ENCODE results near the gene CYB561D2.

The CYB561D2 gene

GRCh38 chr3:50321336-50322114 lies 29.1 kb upstream of the CYB561D2 start:
- TF ChIP-seq, protein P1, sequence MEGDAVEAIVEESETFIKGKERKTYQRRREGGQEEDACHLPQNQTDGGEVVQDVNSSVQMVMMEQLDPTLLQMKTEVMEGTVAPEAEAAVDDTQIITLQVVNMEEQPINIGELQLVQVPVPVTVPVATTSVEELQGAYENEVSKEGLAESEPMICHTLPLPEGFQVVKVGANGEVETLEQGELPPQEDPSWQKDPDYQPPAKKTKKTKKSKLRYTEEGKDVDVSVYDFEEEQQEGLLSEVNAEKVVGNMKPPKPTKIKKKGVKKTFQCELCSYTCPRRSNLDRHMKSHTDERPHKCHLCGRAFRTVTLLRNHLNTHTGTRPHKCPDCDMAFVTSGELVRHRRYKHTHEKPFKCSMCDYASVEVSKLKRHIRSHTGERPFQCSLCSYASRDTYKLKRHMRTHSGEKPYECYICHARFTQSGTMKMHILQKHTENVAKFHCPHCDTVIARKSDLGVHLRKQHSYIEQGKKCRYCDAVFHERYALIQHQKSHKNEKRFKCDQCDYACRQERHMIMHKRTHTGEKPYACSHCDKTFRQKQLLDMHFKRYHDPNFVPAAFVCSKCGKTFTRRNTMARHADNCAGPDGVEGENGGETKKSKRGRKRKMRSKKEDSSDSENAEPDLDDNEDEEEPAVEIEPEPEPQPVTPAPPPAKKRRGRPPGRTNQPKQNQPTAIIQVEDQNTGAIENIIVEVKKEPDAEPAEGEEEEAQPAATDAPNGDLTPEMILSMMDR (IDR thresholded peaks at IDR 0.05; ENCODE audit: low read depth, low read length), result peak; percentile 44
- peak overlapping the region; percentile 73 for H3K4me3 ChIP-seq (ENCODE audit: low read depth, low read length)

- H3K4me3 ChIP-seq (ENCODE audit: low read depth, low read length), result peak overlapping the region; percentile 73
Observed at GRCh38 chr3:50322115-50322385, 28.6 kb upstream of the CYB561D2 start.

GRCh38 chr3:50322386-50323091 lies 28.1 kb upstream of the CYB561D2 start, which contains the start of gene HYAL2:
Gene HYAL2 (minus strand): TSS chr3:50322745. CDS start chr3:50320489, 2,256 bp downstream.
- H3K4me3 ChIP-seq (ENCODE audit: low read depth, low read length), result peak within 1 kb of the TSS; percentile 73
- TF ChIP-seq, protein P1 (IDR thresholded peaks at IDR 0.05; ENCODE audit: low read depth, low read length), result no peak

More at GRCh38 chr3:50322115-50322385, 28.6 kb upstream of the CYB561D2 start:
- TF ChIP-seq, protein P1 (IDR thresholded peaks at IDR 0.05; ENCODE audit: low read depth, low read length), result no peak

GRCh38 chr3:50323092-50323600 lies 27.5 kb upstream of the CYB561D2 start:
- TF ChIP-seq, protein P1 (IDR thresholded peaks at IDR 0.05; ENCODE audit: low read depth, low read length), result no peak
- no peak overlapping the region for H3K4me3 ChIP-seq (ENCODE audit: low read depth, low read length)

- no peak overlapping the region for H3K4me3 ChIP-seq (ENCODE audit: low read depth, low read length)
- TF ChIP-seq, protein P1 (IDR thresholded peaks at IDR 0.05; ENCODE audit: low read depth, low read length), result no peak
Observed at GRCh38 chr3:50323614-50324199, 27.0 kb upstream of the CYB561D2 start.

DNA sequence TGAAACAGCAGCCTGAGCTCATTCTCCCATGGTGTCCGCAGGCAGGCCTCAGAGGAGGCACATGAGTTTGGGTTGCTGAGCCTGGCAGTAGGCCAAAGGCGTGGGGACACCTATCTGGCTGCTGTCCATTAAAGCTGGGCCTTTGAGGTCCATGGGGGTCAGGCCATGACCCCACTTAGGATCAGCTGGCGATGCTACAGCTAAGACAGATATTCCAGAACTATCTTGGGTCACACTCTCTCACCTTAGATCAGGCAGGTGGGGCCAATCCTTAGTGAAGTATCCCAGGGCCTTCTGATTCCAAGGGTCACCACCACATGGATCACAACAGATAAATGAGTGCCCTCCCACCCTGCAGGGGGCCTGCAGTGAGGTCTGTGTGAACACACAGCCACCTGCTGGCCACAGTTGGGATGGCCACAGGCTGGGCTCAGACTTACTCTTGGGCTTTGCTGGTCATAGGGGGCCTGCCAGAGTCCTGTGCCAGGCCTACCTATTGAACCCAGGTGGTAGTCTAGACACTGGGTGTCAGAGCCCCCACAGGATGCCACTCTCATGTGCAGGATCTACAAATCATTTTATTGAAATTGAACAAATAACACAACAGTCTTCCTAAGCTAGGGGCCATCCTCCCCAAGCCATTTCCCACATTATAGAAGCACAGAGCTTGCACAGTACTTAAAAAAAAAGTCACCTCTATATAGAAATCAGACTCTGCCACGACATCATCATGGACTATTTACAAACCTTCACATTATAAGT lies 26.1 kb upstream of the CYB561D2 start:
- TF ChIP-seq, protein P1 (IDR thresholded peaks at IDR 0.05; ENCODE audit: low read depth, low read length), result peak; percentile 88
- H3K4me3 ChIP-seq (ENCODE audit: low read depth, low read length), result no peak overlapping the region

Data from WI38 (cell line).